Measurements from ENCODE around the gene ADAMTS7.

DNA sequence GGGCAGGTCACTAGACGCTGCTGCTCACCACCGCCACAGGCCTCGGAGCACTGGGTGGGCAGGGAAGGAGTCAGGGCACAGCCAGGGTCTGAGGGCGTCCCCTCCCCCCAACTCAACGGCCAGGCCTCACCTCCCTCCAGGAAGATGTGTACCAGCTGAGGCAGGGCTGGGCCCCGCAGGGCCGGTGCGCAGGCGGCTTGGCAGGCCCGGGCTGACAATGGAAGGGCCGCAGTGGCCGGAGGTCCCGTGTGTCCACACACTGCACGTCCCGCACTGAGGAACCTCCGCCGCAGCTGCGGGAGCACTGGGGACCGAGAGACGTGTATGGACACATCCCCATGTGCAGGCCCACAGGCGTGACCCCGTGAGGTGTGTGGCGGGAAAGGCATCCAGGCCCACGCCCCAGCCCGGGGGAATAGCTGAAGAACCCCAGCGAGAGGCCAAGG lies 47.4 kb downstream of the ADAMTS7 start:
- TF ChIP-seq, protein P1, sequence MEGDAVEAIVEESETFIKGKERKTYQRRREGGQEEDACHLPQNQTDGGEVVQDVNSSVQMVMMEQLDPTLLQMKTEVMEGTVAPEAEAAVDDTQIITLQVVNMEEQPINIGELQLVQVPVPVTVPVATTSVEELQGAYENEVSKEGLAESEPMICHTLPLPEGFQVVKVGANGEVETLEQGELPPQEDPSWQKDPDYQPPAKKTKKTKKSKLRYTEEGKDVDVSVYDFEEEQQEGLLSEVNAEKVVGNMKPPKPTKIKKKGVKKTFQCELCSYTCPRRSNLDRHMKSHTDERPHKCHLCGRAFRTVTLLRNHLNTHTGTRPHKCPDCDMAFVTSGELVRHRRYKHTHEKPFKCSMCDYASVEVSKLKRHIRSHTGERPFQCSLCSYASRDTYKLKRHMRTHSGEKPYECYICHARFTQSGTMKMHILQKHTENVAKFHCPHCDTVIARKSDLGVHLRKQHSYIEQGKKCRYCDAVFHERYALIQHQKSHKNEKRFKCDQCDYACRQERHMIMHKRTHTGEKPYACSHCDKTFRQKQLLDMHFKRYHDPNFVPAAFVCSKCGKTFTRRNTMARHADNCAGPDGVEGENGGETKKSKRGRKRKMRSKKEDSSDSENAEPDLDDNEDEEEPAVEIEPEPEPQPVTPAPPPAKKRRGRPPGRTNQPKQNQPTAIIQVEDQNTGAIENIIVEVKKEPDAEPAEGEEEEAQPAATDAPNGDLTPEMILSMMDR (conservative IDR thresholded peaks at IDR 0.05 in 1 of 2, IDR thresholded peaks at IDR 0.05 in 1 of 2; ENCODE audit: low read depth in 1 of 2, low read length in 2 of 2), result no peak
- TF ChIP-seq EZH2 (IDR thresholded peaks at IDR 0.05; ENCODE audit: low read length, missing control alignments), result no peak

Measured in fibroblast of lung (primary cell).